KOPT-K1 (cell line): ENCODE results near the gene TSPEAR.
"Not testable (repeated sequence)": the region's sequence is repeated elsewhere in the genome, so short reads cannot be mapped to it uniquely, and the experiment has no call there.

Experiments used
- H3K27ac ChIP-seq: fragments of 200-600 bp; sonication (generic); 2 replicates; pipeline ENCODE4 v1.5.1; 2016; ENCODE audit warnings: antibody characterized with exemption, mild to moderate bottlenecking, low read depth, low read length; ENCODE audit not compliant: poor library complexity, severe bottlenecking
- H3K36me3 ChIP-seq: fragments of 200-600 bp; sonication (generic); 2 replicates; pipeline ENCODE4 v1.5.1; 2017; ENCODE audit warnings: antibody characterized with exemption, mild to moderate bottlenecking, low read length, moderate library complexity; ENCODE audit not compliant: insufficient read depth
- H3K9me3 ChIP-seq: fragments of 200-600 bp; sonication (generic); 2 replicates; pipeline ENCODE4 v1.5.1; 2017; ENCODE audit warnings: antibody characterized with exemption, low read length, mild to moderate bottlenecking; ENCODE audit not compliant: insufficient read depth, poor library complexity, severe bottlenecking

TSPEAR gene

DNA sequence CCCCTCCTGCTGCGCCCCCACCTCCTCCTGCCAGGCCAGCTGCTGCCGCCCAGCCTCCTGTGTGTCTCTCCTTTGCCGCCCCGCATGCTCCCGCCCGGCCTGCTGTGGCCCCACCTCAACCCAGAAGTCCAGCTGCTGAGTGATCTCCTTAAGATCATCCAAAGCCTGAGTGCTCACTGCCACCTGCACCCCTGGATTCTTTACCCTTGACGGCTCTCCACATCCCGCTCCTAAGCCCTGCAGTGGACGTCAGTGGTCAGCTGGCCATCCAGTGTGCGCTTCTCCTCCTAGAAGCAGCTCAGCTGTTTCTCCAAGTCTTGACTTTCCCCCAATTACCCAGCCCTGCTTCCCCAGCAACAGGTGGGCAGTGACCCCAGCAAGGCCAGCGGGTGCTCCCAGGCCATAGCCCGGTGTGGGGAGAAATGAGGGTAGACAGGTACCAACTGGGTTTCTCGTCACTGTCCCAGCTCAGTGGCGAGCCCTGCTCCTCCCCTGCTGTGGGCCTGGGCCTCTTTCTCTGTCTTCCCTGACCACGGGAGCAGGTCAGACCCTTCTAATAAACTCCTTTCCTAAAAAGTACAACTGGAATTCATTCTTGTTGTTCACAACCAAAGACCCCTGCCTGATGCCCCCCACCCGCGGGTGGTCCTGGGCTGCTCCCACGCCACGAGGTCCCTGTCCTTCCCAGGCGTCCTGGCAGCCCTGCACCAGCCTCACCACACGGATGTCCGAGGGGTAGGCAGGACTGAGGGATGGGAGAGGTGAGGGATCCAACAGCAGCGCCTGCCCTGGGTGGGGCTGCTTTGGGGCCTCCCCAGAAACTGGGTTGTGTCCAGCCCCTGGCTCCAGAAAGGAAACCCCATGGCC, 109.5 kb downstream of the TSPEAR start:
- Histone ChIP-seq H3K36me3 (no peaks in the 10 kb centered on the region), H3K9me3 (peaks cover 9% of the 10 kb centered on the region), H3K27ac (no peak overlapping the region)

DNA sequence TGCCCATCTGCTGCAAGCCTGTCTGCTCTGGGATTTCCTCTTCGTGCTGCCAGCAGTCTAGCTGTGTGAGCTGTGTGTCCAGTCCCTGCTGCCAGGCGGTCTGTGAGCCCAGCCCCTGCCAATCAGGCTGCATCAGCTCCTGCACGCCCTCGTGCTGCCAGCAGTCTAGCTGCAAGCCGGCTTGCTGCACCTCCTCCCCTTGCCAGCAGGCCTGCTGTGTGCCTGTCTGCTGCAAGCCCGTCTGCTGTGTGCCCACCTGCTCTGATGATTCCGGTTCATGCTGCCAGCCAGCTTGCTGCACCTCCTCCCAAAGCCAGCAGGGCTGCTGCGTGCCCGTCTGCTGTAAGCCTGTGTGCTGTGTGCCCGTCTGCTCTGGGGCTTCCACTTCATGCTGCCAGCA, 110.3 kb downstream of the TSPEAR start:
- H3K9me3 ChIP-seq, H3K27ac ChIP-seq: not testable (repeated sequence)

DNA sequence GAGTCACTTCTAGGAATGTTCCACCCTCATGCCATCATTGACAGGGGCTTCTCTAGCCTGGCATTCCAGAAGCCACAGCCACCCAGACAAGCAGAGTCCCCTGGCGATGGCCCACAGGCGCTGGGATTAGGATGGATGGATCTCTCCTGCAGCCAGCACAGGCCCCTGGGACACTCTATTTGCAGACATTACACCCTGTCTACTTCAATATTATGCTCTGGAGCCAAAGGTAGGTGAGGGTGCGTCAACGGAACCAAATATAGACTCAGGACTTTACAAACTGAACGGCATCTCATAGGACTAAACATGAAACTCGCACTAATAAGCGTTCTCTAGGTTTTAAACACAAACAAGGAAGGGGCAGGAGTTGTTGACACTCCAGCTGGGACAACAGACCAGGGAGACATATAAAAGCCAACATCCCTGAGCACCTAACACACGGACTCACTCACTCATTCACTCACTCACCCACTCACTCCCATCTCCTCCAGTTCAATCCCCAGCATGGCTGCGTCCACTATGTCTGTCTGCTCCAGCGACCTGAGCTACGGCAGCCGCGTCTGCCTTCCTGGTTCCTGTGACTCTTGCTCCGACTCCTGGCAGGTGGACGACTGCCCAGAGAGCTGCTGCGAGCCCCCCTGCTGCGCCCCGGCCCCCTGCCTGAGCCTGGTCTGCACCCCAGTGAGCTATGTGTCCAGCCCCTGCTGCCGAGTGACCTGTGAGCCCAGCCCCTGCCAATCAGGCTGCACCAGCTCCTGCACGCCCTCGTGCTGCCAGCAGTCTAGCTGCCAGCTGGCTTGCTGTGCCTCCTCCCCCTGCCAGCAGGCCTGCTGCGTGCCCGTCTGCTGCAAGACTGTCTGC, 111.0 kb downstream of the TSPEAR start, which contains the start of gene KRTAP10-7:
Gene KRTAP10-7, plus strand, starts transcription at position 480 of the 861 bp plus-strand sequence. Its CDS starts 25 bp downstream, at position 505.
- H3K36me3 ChIP-seq, H3K27ac ChIP-seq, H3K9me3 ChIP-seq: not testable (repeated sequence)

More for the DNA sequence above, 110.3 kb downstream of the TSPEAR start:
- H3K36me3 ChIP-seq, result not testable (repeated sequence)

DNA sequence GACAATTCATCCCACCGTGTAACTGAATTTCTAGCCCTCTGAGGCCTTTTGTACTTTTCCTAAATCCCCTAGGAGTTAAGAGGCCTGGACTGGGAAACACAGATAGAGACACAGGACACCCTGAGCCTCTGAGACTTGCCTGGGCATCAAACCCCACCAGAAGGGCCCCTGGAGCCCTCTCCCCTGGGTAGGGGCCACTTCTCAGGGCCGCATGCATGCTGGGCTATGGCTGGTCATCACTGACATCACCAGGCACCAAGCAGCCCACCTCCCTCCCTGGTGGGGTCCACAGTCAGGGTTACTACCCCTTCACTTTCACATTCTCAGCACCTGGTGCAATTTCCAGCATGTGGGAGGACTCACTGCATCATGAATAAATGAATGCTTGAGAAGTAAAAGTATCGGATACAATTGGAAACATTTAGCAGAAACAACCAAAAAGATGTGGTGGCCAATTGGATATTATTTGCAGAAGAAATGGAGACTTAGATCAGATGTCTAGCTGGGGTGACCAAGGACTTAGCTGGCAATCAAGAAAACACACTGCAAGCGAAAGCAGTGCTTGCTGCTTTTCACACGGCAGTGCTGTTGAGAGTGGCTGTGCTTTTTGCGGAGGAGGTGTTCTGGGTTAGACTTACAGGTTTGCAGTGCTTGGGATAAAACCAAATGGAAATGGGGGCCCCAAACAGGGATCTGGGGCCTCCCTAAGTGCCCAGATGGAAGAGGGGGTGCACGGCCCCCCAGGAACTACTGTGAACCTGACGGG, 111.9 kb downstream of the TSPEAR start:
- Histone ChIP-seq H3K36me3 (no peaks in the 10 kb centered on the region), H3K9me3 (peaks cover 7% of the 10 kb centered on the region), H3K27ac (no peak overlapping the region)

DNA sequence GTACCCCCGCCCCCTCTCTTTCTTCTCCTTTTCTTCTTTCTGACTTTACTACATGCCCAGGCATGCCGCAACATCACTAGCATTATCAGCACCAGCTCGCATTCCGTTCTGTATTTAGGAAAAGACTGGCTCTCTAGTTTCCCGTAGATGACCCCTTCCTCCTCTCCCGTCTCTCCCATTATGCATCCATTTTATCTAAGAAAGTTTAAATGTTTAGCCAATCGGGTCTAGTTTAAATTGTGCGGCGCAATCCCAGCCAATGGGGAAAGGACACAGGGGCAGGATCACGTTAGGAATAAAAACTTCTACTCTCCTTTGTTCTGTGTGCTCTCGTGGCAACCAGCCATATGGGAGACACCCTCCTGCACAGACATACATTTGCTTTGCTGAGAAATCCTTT, 113.3 kb downstream of the TSPEAR start:
- no peak overlapping the region for H3K27ac ChIP-seq
- no peaks in the 10 kb centered on the region for H3K36me3 ChIP-seq
- H3K9me3 ChIP-seq, result no peaks in the 10 kb centered on the region

DNA sequence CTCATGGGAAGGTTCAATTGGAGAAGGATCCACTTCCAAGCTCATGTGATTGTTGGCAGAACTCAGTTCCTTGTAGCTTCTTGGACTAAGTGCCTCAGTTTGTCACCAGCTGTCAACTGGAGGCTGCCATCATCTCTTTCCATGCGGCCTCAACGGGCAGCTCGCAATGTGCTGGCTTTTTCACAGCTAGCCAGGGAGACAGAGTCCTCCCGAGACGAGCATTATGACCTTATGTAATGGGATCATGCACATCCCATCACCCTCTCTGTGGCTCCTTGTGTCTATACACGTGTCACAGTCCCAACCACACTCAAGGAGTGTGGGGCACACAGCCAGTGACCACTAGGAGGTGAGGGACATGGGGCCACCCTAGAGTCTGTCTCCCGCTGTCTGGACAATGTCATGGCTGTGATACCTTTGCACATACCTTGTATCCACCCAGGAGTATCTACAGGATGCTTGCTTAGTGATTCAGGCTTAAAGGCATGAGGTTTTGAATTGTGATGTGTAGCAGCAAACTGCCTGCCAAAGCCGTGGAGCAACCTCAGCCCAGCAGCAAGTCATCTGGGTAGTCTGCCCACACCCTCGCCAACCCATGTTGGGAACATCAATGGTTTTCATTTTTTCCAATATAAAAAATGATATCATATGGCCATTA, 115.2 kb downstream of the TSPEAR start:
- no peaks in the 10 kb centered on the region for H3K36me3 ChIP-seq
- H3K27ac ChIP-seq, result no peak overlapping the region
- H3K9me3 ChIP-seq, result no peaks in the 10 kb centered on the region

DNA sequence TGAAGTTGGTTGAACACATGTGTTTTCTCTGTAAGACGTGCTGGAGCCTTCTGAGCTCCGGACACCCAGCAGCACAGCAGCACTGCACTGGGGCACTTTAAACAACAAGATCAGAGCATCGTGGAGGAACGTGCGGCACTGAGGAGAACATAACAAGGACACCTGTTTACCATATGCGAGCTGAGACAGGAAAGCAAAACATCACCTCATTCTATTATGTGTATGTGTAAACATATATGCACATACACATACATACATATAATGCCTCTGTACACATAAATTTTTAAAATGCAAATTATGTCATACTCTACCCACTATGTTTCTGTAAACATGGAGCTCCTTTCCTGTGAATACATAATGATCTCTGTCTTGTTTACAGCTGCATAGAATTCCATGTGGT, 115.8 kb downstream of the TSPEAR start:
- H3K9me3 ChIP-seq, result no peaks in the 10 kb centered on the region

DNA sequence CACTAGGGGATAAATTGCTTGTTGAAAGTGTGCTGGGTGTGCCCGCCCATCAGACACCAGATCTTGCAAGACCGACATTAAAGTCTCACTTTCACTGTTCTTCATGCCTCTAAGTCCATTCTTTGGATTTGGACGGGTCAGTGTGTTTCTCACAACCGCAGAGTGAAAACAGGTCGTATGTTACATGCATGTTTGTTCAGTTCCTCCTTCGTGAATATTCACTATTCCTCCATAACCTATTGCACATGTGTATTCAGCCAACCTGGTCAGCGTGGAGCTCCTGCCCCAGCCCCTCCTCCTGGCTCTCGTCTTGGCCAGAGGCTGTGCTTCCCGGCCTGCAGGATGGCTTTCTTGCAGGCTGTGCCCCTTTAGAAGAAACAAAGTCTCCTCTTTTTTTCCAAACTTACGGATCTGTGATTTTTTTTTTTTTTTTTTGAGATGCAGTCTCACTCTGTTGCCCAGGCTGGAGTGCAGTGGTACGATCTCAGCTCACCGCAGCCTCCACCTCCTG, 116.9 kb downstream of the TSPEAR start:
- no peaks in the 10 kb centered on the region for H3K36me3 ChIP-seq
- H3K9me3 ChIP-seq, result no peaks in the 10 kb centered on the region
- no peak overlapping the region for H3K27ac ChIP-seq

More for the DNA sequence above, 115.8 kb downstream of the TSPEAR start:
- no peaks in the 10 kb centered on the region for H3K36me3 ChIP-seq
- H3K27ac ChIP-seq, result no peak overlapping the region

DNA sequence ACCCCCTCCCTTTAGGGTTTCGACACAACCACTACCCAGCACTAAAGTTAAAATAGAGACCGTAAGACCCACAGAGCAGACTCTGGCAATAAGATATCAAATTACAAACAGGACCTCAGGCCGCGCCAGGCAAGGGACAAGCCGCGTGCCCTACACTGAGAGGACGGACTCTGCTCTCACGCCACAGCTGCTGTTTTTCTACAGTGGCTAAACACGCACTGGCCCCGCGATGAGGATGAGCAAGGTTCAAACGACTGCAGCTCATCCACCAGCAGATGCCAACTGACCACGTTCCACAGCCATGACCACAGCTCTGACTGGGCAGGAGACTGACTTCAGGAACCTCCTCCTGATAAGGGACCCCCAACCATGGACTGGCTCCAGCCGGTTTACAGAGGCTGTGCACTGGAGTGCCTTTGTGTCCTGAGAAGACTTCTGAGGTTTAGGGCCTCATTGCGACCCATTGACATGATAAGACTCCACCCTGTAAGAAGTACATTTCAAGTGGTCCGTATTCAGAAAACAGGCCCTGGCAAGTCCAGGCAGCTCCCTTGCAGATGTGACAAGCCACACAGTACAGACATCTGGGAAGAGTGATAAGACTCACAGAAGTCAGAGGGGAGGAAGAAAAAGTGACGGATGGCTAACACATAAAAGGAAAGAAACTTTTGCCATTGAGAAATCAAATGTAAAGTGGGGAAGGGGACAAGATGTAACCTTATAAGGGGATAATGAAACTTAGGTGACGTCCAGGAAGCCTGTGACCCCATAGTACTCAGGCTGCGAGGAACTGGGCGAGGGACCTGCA, 117.6 kb downstream of the TSPEAR start:
- no peaks in the 10 kb centered on the region for H3K36me3 ChIP-seq
- no peaks in the 10 kb centered on the region for H3K9me3 ChIP-seq
- H3K27ac ChIP-seq, result no peak overlapping the region

DNA sequence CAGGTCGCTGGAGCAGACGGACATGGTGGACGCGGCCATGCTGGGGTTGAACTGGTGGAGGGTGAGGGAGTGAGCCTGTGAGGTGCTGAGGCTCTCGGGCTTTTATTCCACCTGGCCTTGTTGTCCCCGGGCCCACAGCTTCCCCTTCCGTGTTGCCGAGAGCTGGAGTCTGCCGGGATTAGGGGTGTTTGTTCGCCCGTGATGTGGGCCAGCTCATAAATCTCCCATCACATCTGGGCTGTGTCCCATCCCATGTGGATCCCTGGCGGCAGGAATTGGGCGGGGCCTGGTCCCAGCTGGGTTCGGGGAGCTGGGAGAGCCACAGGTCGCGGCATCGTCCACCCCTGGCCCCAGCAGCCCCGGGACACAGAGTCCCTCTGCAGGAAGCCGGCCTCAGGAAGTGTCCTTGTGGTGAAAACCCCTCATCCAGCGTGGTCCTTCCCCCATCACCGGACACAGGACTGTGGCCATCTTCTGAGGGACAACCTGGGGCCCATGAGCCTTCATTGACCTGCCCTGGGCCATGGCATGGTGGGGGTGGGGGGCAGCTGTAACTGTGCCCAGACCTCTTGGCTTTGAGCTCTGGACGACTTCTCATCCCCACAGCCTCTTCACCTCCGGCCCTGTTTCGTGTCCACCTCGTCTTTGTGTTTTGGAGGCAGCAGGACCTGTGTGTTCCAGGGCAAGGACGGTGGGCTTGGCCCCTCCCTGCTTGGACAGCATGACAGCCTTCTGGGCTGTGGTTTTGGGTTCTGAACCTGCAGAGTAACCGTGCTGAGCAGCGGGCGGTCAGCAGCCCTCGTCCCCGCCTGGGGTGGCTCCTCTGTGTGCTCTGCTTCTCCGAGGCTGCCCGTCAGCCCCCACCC, 118.7 kb downstream of the TSPEAR start, which contains the start of gene KRTAP10-6:
Gene KRTAP10-6, minus strand, starts transcription at position 60 of the 866 bp plus-strand sequence. Its CDS starts 21 bp downstream, at position 39.
- Histone ChIP-seq H3K27ac (no peak within 1 kb of the TSS), H3K36me3 (no peaks in the 10 kb centered on the region), H3K9me3 (no peaks in the 10 kb centered on the region)

DNA sequence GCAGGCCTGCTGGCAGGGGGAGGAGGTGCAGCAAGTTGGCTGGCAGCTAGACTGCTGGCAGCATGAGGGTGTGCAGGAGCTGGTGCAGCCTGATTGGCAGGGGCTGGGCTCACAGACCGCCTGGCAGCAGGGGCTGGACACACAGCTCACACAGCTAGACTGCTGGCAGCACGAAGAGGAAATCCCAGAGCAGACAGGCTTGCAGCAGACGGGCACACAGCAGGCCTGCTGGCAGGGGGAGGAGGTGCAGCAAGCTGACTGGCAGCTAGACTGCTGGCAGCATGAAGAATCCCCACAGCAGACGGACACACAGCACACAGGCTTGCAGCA, 119.6 kb downstream of the TSPEAR start:
- H3K9me3 ChIP-seq, H3K36me3 ChIP-seq, H3K27ac ChIP-seq: not testable (repeated sequence)

DNA sequence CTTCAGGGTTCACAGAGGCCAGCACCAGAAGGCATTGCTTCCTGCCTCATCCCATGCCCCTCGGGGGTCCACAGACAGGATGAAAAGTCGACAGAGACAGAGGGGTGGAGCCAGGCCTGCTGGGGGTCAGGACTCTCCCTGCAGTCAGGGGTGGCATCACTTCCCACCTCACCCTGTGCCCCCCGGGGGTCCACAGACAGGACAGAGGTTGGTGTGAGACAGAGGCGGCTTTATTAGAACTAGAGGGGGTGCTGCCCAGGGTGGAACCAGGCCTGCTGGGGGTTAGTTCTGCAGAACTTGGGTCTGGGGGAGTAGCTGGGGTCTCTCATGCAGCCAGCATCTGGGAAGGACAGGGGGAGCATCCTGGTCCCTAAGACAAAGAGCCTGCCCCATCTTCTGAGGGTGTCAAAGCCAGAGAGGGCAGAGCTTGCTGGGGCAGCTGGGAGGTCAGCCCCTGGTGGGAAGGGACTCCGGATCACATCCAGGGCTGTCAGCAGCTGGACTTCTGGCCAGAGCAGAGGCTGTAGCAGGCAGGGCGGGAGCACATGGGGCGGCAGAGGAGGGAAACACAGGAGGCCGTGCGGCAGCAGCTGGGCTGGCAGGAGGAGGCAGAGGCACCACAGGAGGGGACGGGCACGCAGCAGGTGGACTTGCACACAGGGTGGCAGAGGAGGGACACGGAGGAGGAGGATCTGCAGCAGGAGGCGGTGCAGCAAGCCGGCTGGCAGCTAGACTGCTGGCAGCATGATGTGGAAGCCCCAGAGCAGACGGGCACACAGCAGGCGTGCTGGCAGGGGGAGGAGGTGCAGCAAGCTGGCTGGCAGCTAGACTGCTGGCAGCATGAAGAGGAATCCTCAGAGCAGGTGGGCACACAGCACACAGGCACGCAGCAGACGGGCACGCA, 120.2 kb downstream of the TSPEAR start:
- H3K36me3 ChIP-seq, H3K27ac ChIP-seq, H3K9me3 ChIP-seq: not testable (repeated sequence)
